HG03565 (cell line): ENCODE data around the gene MAP4K2.

ENCODE experiments used
- ATAC-seq: cut with Tn5 transposase; IDR thresholded peaks from one replicate; pipeline ENCODE4 v1.9.1; 2021; ENCODE audit warnings: mild to moderate bottlenecking, moderate library complexity; ENCODE audit not compliant: unreplicated experiment

MAP4K2 gene

GRCh38 chr11:64839335-64839734, 36.3 kb upstream of the MAP4K2 start:
- ATAC-seq, result no peak

- no peak for ATAC-seq
These were observed 35.8 kb upstream of the MAP4K2 start for GRCh38 chr11:64838600-64839334.

- no peak for ATAC-seq
These were observed 34.9 kb upstream of the MAP4K2 start for GRCh38 chr11:64837887-64838351.

GRCh38 chr11:64836448-64837072, 33.5 kb upstream of the MAP4K2 start:
- no peak for ATAC-seq

- no peak for ATAC-seq
These were observed 32.8 kb upstream of the MAP4K2 start for GRCh38 chr11:64835616-64836447.

- ATAC-seq, result no peak
These were observed 32.0 kb upstream of the MAP4K2 start for GRCh38 chr11:64834723-64835615.

GRCh38 chr11:64834031-64834722, 31.2 kb upstream of the MAP4K2 start:
- no peak for ATAC-seq

- no peak for ATAC-seq
These were observed 30.5 kb upstream of the MAP4K2 start for GRCh38 chr11:64833509-64833908.

GRCh38 chr11:64833198-64833502, 30.1 kb upstream of the MAP4K2 start:
- ATAC-seq, result no peak

- no peak for ATAC-seq
These were observed 29.6 kb upstream of the MAP4K2 start for GRCh38 chr11:64832467-64833197.

- ATAC-seq, result no peak
These were observed 28.4 kb upstream of the MAP4K2 start for GRCh38 chr11:64831411-64831891.

GRCh38 chr11:64829536-64830251, 26.7 kb upstream of the MAP4K2 start:
- ATAC-seq, result no peak

GRCh38 chr11:64827451-64827839, 24.4 kb upstream of the MAP4K2 start:
- ATAC-seq, result no peak

- ATAC-seq, result no peak
These were observed 23.8 kb upstream of the MAP4K2 start for GRCh38 chr11:64826578-64827450.

- ATAC-seq, result no peak
These were observed 23.0 kb upstream of the MAP4K2 start for GRCh38 chr11:64826062-64826461.

- no peak for ATAC-seq
These were observed 20.6 kb upstream of the MAP4K2 start for GRCh38 chr11:64823568-64824119.

GRCh38 chr11:64817476-64817875, 14.5 kb upstream of the MAP4K2 start:
- no peak for ATAC-seq
